Forelimb muscle (tissue), 1 donor: ENCODE measurements around the gene ROBO1. TPM values are rescaled to one million over a fixed set of nuclear protein-coding genes. Genes with fewer than 3 reads are reported as not detected.

Experiments
- DNase-seq: peaks from one replicate; pipeline ENCODE4 v3.0.0-alpha.2; 2013; ENCODE audit warnings: low read depth
- polyA plus RNA-seq: library from polyadenylated mRNA; unstranded; fragments of 120-200 nt; gene quantifications from one replicate; pipeline ENCODE4 v1.2.1, GENCODE V29; 2013; ENCODE audit not compliant: insufficient read length

The ROBO1 gene
- polyA plus RNA-seq, 1 donor: 35.9 TPM

DNA sequence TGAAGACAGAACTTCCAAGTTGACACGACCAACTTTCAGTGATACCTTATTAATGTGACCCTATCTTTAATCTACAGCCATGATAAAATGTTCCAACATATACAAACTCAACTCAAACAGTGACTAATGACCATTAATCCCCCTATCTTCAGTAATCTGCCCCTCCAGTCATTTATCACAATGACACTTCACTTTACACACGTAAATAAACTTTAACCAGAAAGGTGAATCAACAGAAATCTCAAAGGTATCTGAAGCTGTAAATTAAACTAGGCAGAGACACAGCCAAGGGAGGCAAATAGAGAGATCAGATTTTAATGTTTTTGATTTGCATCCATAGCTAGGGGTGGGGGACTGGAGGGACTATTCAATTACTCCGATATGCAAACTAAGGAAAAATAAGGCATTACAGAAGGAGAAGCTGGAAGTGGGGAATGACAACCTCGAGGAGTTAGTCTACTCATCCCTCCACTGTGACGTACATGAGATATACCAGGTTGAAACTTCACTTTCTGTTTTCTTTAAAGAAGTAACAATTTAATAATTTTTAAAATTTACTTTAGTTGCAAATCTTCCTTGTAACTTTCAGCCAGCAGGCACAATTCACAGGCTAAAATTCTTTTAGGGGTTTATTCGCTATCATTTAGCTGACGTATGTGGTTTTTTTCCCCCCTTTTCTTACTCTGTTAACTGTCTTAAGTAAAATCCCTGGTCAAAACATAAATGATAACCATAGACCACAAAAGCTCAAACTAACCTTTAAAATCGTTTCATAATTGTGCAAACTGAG is 751.0 kb downstream of the ROBO1 start:
- DNase-seq: peak; percentile 13

GRCh38 chr3:79015854-79016253 is 751.9 kb downstream of the ROBO1 start:
- DNase-seq: no peak

DNA sequence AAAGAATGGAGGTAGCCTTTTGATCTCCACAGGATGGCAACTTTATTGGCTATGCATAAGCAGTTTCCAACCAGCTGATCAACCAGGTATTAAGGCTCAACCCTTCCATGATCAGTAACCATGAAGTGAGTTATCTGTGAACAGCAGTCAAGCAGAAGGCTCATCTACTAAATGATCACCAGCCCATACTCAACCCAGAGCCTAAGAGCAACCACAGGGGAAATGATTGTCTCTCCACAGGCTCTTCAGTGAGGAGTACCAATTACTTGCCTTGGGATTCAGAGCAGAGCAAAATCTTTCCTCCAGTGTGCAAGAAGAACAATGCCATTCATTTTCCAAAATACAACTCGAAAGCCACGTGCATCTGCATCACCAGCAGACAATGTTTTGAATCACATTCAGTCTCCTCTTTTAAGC is 754.8 kb downstream of the ROBO1 start:
- DNase-seq: no peak

- peak; percentile 29 for DNase-seq
These were observed 755.3 kb downstream of the ROBO1 start for GRCh38 chr3:79012530-79012913.

- DNase-seq: no peak
These were observed 755.8 kb downstream of the ROBO1 start for GRCh38 chr3:79011821-79012529.

GRCh38 chr3:79009861-79010260 is 757.9 kb downstream of the ROBO1 start:
- no peak for DNase-seq

- no peak for DNase-seq
These were observed 761.7 kb downstream of the ROBO1 start for GRCh38 chr3:79006077-79006476.

DNA sequence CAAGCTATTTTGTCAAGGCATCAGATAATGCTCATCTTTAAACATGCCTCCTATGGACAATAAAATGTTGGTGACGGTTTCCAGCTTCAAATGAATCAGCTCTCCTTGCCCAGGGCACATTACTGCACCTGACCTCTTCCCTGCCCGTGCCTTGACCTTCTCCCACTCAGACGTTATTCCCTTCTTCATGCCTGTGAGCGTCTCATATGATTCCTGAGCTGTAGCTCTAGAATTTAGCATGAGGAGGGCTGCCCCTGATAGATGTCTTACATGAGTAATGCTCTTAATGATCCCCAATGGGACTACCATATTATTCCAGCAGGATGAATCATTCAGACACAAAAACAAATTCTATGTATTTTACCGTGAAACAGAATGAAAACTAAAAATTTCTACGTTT is 762.7 kb downstream of the ROBO1 start:
- no peak for DNase-seq

DNA sequence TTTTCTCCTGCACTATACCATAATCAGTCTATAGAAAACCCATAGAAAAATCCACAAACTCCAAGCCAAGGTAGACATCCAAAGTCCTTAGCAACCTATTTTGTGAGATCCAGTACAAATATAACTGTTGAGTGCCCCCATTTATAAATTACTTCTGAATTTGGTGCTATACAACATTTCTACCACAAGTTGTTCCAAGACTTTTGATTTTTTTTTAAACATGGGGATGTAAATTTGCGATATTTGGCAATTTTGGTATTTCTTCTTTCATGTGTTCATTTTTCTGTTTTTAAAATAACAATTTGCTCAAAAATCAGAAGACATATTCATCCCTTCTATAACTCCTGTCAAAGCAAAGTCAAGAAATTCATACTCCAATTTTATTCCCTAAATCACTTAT is 763.8 kb downstream of the ROBO1 start:
- DNase-seq: no peak

- no peak for DNase-seq
These were observed 765.1 kb downstream of the ROBO1 start for GRCh38 chr3:79002465-79003372.

DNA sequence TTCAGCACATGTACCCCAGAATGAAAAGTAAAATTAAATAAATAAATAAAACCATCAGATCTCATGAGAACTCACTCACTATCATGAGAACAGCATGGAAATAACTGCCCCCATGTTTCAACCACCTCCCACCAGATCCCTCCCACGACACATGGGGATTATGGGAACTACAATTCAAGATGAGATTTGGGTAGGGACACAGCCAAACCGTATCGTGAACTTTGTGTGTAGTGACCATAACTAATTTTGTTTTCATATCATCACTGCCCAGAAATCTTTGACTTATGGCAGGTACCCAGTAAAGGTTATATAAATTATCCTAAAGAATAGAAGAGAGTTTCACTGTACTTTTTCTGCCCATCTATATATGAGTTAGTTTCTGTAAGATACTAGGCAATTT is 766.5 kb downstream of the ROBO1 start:
- no peak for DNase-seq

GRCh38 chr3:78999139-78999538 is 768.7 kb downstream of the ROBO1 start:
- no peak for DNase-seq

DNA sequence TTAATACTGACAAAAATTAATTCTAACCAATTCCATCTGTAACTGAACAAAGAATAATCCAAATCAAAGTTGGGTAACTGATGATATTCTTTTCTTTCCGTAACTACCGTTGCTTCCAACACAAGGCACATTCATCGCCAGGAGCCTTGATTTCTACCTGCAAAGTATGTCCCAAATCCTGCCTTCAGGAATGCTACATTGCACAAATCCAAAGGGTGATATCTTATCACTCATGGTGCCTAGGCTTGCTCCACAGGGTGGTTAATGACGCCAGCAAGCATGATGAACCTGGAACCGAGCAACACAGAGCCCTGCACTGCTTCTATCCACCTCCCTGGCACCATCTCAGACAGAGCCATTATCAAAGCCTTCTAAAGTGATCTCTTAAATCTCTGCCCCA is 772.7 kb downstream of the ROBO1 start:
- DNase-seq: no peak

- DNase-seq: no peak
These were observed 773.4 kb downstream of the ROBO1 start for GRCh38 chr3:78994174-78995027.

DNA sequence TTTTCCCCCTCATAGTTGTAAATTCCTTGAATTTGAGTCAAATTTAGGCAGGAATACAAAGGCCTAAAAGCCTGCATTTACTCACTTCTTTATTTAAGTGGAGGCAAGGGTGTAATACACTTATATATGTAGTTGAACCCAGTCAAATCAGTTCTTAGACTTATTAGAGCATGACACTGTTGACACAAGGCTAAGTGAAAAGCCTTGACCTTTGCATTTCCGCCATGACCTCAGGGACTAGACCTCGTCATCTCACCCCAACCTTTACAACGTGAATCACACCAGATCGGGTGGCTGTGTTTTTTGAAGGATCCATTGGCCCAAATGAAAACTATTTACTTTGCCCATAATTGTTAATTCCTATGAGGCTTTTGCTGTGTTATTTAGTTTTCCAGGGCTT is 774.4 kb downstream of the ROBO1 start:
- no peak for DNase-seq

- no peak for DNase-seq
These were observed 775.0 kb downstream of the ROBO1 start for GRCh38 chr3:78992830-78993229.

GRCh38 chr3:78992400-78992799 is 775.4 kb downstream of the ROBO1 start:
- DNase-seq: no peak

DNA sequence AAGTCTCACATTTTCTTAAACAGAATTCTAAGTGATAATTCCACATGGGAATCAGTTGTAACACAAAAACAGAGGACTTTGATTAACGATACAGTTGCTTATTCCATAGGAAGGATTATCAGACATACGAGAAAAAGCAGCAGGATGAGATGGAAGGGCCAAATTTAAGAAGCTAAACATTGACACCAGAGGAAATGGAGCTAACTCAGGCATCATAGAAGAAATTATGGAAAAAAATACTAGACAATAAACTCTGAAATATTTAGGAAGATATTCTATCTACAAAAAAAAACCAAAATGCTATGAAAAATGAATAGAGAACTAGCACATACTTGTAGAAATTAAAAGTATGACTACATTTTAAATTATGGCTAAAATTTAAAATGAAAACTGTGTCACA is 776.1 kb downstream of the ROBO1 start:
- no peak for DNase-seq

DNA sequence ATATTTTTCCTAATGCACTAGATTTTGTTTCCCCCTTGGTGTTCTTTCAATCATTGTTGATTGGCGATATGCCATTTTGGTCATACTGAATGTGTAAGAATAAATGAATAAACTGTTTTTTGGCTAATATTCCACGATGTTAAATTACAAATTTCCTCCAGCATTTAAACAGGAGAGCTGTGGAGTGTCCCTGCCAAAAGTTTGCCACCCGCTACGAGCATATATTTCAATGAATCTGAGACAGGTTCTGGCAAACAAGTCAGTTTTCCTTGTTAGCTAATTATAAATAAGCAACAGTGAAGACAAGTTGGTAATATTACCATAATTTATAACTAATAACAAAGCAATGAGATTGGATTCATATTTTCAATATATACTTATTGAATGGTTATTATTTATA is 777.6 kb downstream of the ROBO1 start:
- DNase-seq: no peak

- DNase-seq: no peak
These were observed 779.5 kb downstream of the ROBO1 start for GRCh38 chr3:78988324-78988723.

GRCh38 chr3:78986416-78987101 is 781.2 kb downstream of the ROBO1 start:
- no peak for DNase-seq
